Psoas muscle (tissue), 8 donors: ENCODE results near the gene EDA. TPM values are rescaled to one million over a fixed set of nuclear protein-coding genes. Genes with fewer than 3 reads are reported as not detected.

Source experiments
- ATAC-seq, 4 donors: fragments of 200-7000 bp; cut with Tn5 transposase; one replicate each; pipeline ENCODE4 v1.9.1; 2020; ENCODE audit warnings: moderate library complexity in 3 of 4, mild to moderate bottlenecking in 2 of 4
- DNase-seq, 2 donors: peaks; one replicate each; pipeline ENCODE4 v3.0.0-alpha.2; 2020
- H3K27ac ChIP-seq: fragments of 200-600 bp; one replicate; pipeline ENCODE4 v1.8.0; 2022
- H3K27me3 ChIP-seq, 3 donors: fragments of 200-600 bp in 1 of 3; one replicate each; pipeline versions ENCODE4 v1.6.1 to v1.8.0; 2013 to 2022; ENCODE audit warnings: low read length in 2 of 3, mild to moderate bottlenecking in 2 of 3, moderate library complexity in 1 of 3; ENCODE audit not compliant: insufficient read depth in 3 of 3
- H3K36me3 ChIP-seq, 2 donors: fragments of 200-600 bp in 1 of 2; one replicate each; pipeline versions ENCODE4 v1.6.1 to v1.8.0; 2013 to 2022; ENCODE audit warnings: low read depth in 1 of 2, mild to moderate bottlenecking in 1 of 2, moderate library complexity in 1 of 2; ENCODE audit not compliant: insufficient read depth in 1 of 2
- H3K4me1 ChIP-seq: fragments of 200-600 bp; one replicate; pipeline ENCODE4 v1.8.0; 2022
- H3K4me3 ChIP-seq: fragments of 200-600 bp; one replicate; pipeline ENCODE4 v1.8.0; 2022; ENCODE audit warnings: mild to moderate bottlenecking
- H3K9me3 ChIP-seq: fragments of 200-600 bp; one replicate; pipeline ENCODE4 v1.8.0; 2022
- CTCF ChIP-seq: fragments of 200-600 bp; IDR thresholded peaks from one replicate; pipeline ENCODE4 v1.8.0; 2022; ENCODE audit warnings: antibody characterized with exemption
- WGBS, 3 donors: extraction: QIAGEN DNeasy Blood & Tissue Kit; methylation state at CpG; one replicate each; pipeline versions ENCODE4 v1.1.6 to v1.1.7; 2013; 5-methylcytosine and 5-hydroxymethylcytosine counted together
- intact Hi-C, 2 donors: fragments of 100-400 bp; cut with DNase I; formaldehyde crosslinking; loops; one replicate each; pipeline versions ENCODE4 v1.11.0 to v1.14.2; 2022
- polyA plus RNA-seq, 3 donors: library from polyadenylated mRNA; stranded (reverse); fragments of 200-250 nt; gene quantifications; one replicate each; pipeline ENCODE4 v1.2.3, GENCODE V29; 2013
- total RNA-seq, 4 donors: library from RNA; stranded (reverse); fragmentation: NEBNext Ultra II Directional in 2 of 4; extraction: Animal tissue kit (Norgen Biotek cat#: 25700) in 2 of 4; gene quantifications; one replicate each; pipeline versions ENCODE4 v1.2.1 to v1.2.4, GENCODE V29; 2021 to 2023
- donor health status: healthy with polysubstance abuse.
- donor health status: DM: no; HTN: no; CAD: no; lungs with moderate emphysema.
- donor health status: Bipolar disorder and iron deficiency.
- donor health status: healthy.
- donor health status: DM: yes; HTN: yes; CAD: no.
- donor health status: DM: no; HTN: no; CAD: no.
- donor health status: DM: no; HTN: no; CAD: no.
- donor health status: DM: yes; HTN: yes; CAD: no.

Gene EDA
- total and polyA plus RNA-seq, 7 donors: 0.49 to 2.5 (median 0.98) TPM

- 56 to 67% (median 67%) methylated on average over 4 of the region's 4 CpGs for WGBS, 3 donors
- ATAC-seq (no peak), DNase-seq (no peak)
- no peaks in the 10 kb centered on the region for H3K36me3 ChIP-seq
- TF ChIP-seq CTCF: no peak
- intact Hi-C loops: no loop called here
- H3K4me1 ChIP-seq: peaks cover under 1% of the 10 kb centered on the region
- H3K27ac ChIP-seq: no peak overlapping the region
- peaks cover 0 to 8% (median 0%) of the 10 kb centered on the region in 3 donors for H3K27me3 ChIP-seq
- no peak overlapping the region for H3K4me3 ChIP-seq
- H3K9me3 ChIP-seq: no peaks in the 10 kb centered on the region
Measured at GRCh38 chrX:70082723-70083122, 466.8 kb downstream of the EDA start.

GRCh38 chrX:70084592-70085240, 468.8 kb downstream of the EDA start:
- intact Hi-C loops: no loop called here
- H3K27ac ChIP-seq: peak overlapping the region; percentile 19
- H3K36me3 ChIP-seq: no peaks in the 10 kb centered on the region
- TF ChIP-seq CTCF: no peak
- WGBS, 3 donors: 30 to 44% (median 40%) methylated on average over 5 of the region's 5 CpGs
- peak in 3 of 4 donors; percentile 71 to 85 (median 80) for ATAC-seq
- DNase-seq: no peak
- no peaks in the 10 kb centered on the region for H3K9me3 ChIP-seq
- H3K4me3 ChIP-seq: no peak overlapping the region
- H3K4me1 ChIP-seq: peaks cover 5% of the 10 kb centered on the region
- peaks cover 0 to 8% (median 0%) of the 10 kb centered on the region in 3 donors for H3K27me3 ChIP-seq

- Histone ChIP-seq H3K27me3 (peaks cover 0 to 12% (median 0%) of the 10 kb centered on the region in 3 donors), H3K36me3 (no peaks in the 10 kb centered on the region), H3K4me1 (peaks cover 5% of the 10 kb centered on the region), H3K4me3 (no peak overlapping the region), H3K27ac (no peak overlapping the region), H3K9me3 (no peaks in the 10 kb centered on the region)
- no peak for DNase-seq
- no peak for ATAC-seq
- WGBS, 3 donors: 33 to 42% (median 41%) methylated on average over 11 of the region's 11 CpGs
- intact Hi-C loops: no loop called here
- no peak for TF ChIP-seq CTCF
Measured at GRCh38 chrX:70087857-70088630, 472.1 kb downstream of the EDA start.

- DNase-seq (no peak), ATAC-seq (no peak)
- peaks cover 5% of the 10 kb centered on the region for H3K4me1 ChIP-seq
- H3K9me3 ChIP-seq: no peaks in the 10 kb centered on the region
- intact Hi-C loops: no loop called here
- peaks cover 0 to 10% (median 0%) of the 10 kb centered on the region in 3 donors for H3K27me3 ChIP-seq
- no peak overlapping the region for H3K4me3 ChIP-seq
- TF ChIP-seq CTCF: no peak
- H3K27ac ChIP-seq: no peak overlapping the region
- no peaks in the 10 kb centered on the region for H3K36me3 ChIP-seq
Measured at GRCh38 chrX:70088751-70089150, 472.8 kb downstream of the EDA start.

Other genes starting within 250 kb of the EDA start
- under 1 TPM in 3 of 4 donors, not detected in 1; 0.09 to 0.14 (median 0.11) TPM for gene NALF2, start 111.8 kb upstream of the EDA start, total RNA-seq
- gene NALF2, start 111.8 kb upstream of the EDA start, polyA plus RNA-seq: under 1 TPM; 0.17 to 0.26 (median 0.17) TPM